Measurements from ENCODE around the gene SLC22A9.

DNA sequence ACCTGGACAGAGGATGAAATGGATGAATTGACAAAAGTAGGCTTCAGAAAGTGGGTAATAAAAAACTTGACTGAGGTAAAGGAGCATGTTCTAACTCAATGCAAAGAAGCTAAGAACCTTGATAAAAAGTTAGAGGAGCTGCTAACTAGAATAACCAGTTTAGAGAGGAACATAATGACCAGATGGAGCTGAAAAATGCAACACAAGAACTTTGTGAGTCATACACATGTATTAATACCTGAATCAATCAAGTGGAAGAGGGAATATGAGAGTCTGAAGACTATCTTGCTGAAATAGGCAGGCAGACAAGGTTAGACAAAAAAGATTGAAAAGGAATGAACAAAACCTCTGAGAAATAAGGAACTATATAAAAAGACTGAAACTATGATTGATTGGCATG is 47.9 kb upstream of the SLC22A9 start:
- TF ChIP-seq EZH2 (IDR thresholded peaks at IDR 0.05; ENCODE audit: borderline replicate concordance, insufficient read depth, low read length, poor library complexity, severe bottlenecking): no peak
- TF ChIP-seq, protein P1, sequence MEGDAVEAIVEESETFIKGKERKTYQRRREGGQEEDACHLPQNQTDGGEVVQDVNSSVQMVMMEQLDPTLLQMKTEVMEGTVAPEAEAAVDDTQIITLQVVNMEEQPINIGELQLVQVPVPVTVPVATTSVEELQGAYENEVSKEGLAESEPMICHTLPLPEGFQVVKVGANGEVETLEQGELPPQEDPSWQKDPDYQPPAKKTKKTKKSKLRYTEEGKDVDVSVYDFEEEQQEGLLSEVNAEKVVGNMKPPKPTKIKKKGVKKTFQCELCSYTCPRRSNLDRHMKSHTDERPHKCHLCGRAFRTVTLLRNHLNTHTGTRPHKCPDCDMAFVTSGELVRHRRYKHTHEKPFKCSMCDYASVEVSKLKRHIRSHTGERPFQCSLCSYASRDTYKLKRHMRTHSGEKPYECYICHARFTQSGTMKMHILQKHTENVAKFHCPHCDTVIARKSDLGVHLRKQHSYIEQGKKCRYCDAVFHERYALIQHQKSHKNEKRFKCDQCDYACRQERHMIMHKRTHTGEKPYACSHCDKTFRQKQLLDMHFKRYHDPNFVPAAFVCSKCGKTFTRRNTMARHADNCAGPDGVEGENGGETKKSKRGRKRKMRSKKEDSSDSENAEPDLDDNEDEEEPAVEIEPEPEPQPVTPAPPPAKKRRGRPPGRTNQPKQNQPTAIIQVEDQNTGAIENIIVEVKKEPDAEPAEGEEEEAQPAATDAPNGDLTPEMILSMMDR (IDR thresholded peaks at IDR 0.05; ENCODE audit: poor library complexity, severe bottlenecking): no peak
- no peak for TF ChIP-seq POLR2AphosphoS5 (IDR thresholded peaks at IDR 0.05)
- TF ChIP-seq SMC3 (conservative IDR thresholded peaks at IDR 0.05; ENCODE audit: poor library complexity): no peak
- TF ChIP-seq EP300 (conservative IDR thresholded peaks at IDR 0.05; ENCODE audit: poor library complexity, severe bottlenecking): no peak
- TF ChIP-seq RAD21 (conservative IDR thresholded peaks at IDR 0.05): no peak
- TF ChIP-seq, protein P2, sequence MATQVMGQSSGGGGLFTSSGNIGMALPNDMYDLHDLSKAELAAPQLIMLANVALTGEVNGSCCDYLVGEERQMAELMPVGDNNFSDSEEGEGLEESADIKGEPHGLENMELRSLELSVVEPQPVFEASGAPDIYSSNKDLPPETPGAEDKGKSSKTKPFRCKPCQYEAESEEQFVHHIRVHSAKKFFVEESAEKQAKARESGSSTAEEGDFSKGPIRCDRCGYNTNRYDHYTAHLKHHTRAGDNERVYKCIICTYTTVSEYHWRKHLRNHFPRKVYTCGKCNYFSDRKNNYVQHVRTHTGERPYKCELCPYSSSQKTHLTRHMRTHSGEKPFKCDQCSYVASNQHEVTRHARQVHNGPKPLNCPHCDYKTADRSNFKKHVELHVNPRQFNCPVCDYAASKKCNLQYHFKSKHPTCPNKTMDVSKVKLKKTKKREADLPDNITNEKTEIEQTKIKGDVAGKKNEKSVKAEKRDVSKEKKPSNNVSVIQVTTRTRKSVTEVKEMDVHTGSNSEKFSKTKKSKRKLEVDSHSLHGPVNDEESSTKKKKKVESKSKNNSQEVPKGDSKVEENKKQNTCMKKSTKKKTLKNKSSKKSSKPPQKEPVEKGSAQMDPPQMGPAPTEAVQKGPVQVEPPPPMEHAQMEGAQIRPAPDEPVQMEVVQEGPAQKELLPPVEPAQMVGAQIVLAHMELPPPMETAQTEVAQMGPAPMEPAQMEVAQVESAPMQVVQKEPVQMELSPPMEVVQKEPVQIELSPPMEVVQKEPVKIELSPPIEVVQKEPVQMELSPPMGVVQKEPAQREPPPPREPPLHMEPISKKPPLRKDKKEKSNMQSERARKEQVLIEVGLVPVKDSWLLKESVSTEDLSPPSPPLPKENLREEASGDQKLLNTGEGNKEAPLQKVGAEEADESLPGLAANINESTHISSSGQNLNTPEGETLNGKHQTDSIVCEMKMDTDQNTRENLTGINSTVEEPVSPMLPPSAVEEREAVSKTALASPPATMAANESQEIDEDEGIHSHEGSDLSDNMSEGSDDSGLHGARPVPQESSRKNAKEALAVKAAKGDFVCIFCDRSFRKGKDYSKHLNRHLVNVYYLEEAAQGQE (IDR thresholded peaks at IDR 0.05; ENCODE audit: borderline replicate concordance): no peak
